GM19463 (cell line): ENCODE data around the gene MOB2.

Experiments used
- ATAC-seq: cut with Tn5 transposase; IDR thresholded peaks from one replicate; pipeline ENCODE4 v1.9.1; 2021; ENCODE audit warnings: mild to moderate bottlenecking, moderate library complexity; ENCODE audit not compliant: unreplicated experiment

Gene MOB2

GRCh38 chr11:1475841-1476240 is 10.7 kb downstream of the MOB2 start:
- no peak for ATAC-seq

GRCh38 chr11:1473786-1474185 is 12.8 kb downstream of the MOB2 start:
- no peak for ATAC-seq

- ATAC-seq = no peak
Measured at GRCh38 chr11:1473011-1473628, 13.5 kb downstream of the MOB2 start.

GRCh38 chr11:1472180-1473005 is 14.2 kb downstream of the MOB2 start:
- no peak for ATAC-seq

- ATAC-seq = no peak
Measured at GRCh38 chr11:1471736-1472135, 14.8 kb downstream of the MOB2 start.

- no peak for ATAC-seq
Measured at GRCh38 chr11:1470681-1471611, 15.6 kb downstream of the MOB2 start.

GRCh38 chr11:1469911-1470680 is 16.5 kb downstream of the MOB2 start:
- no peak for ATAC-seq

GRCh38 chr11:1469287-1469910 is 17.2 kb downstream of the MOB2 start:
- no peak for ATAC-seq

- no peak for ATAC-seq
Measured at GRCh38 chr11:1468473-1469066, 18.0 kb downstream of the MOB2 start.

- no peak for ATAC-seq
Measured at GRCh38 chr11:1468002-1468401, 18.6 kb downstream of the MOB2 start.

GRCh38 chr11:1467270-1467669 is 19.3 kb downstream of the MOB2 start:
- ATAC-seq = no peak

GRCh38 chr11:1466784-1467183 is 19.8 kb downstream of the MOB2 start:
- no peak for ATAC-seq

GRCh38 chr11:1463056-1463455 is 23.5 kb downstream of the MOB2 start:
- no peak for ATAC-seq

GRCh38 chr11:1462698-1462975 is 23.9 kb downstream of the MOB2 start:
- ATAC-seq = no peak

- ATAC-seq = no peak
Measured at GRCh38 chr11:1461826-1462697, 24.5 kb downstream of the MOB2 start.

- no peak for ATAC-seq
Measured at GRCh38 chr11:1460986-1461825, 25.4 kb downstream of the MOB2 start.

- no peak for ATAC-seq
Measured at GRCh38 chr11:1460396-1460985, 26.1 kb downstream of the MOB2 start.
